Measurements from ENCODE around the gene INSYN2B. TPM values are rescaled to one million over a fixed set of nuclear protein-coding genes. Genes with fewer than 3 reads are reported as not detected.

Gene INSYN2B
- total and polyA plus RNA-seq, 2 experiments from 2014 or later: not detected

DNA sequence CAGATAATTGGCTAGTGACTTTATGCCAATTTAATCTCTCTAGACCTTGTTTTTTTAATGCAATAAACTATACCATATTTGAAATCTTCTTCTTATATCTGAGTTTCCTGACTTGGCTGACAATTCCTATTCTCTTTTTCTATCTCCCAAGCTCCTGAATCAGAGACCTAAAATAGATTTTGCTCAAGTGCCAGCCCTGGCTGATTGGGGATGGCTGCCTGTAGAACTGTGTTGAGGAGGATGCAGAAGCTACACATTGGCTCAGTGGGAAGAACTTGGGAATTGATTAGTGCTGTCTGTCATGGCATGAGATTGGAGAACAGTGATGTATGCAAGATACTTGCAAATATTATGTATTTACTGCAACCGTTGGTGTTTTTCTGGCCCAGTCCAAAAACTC lies 132.8 kb downstream of the INSYN2B start (continued):
- TF ChIP-seq, protein P1, sequence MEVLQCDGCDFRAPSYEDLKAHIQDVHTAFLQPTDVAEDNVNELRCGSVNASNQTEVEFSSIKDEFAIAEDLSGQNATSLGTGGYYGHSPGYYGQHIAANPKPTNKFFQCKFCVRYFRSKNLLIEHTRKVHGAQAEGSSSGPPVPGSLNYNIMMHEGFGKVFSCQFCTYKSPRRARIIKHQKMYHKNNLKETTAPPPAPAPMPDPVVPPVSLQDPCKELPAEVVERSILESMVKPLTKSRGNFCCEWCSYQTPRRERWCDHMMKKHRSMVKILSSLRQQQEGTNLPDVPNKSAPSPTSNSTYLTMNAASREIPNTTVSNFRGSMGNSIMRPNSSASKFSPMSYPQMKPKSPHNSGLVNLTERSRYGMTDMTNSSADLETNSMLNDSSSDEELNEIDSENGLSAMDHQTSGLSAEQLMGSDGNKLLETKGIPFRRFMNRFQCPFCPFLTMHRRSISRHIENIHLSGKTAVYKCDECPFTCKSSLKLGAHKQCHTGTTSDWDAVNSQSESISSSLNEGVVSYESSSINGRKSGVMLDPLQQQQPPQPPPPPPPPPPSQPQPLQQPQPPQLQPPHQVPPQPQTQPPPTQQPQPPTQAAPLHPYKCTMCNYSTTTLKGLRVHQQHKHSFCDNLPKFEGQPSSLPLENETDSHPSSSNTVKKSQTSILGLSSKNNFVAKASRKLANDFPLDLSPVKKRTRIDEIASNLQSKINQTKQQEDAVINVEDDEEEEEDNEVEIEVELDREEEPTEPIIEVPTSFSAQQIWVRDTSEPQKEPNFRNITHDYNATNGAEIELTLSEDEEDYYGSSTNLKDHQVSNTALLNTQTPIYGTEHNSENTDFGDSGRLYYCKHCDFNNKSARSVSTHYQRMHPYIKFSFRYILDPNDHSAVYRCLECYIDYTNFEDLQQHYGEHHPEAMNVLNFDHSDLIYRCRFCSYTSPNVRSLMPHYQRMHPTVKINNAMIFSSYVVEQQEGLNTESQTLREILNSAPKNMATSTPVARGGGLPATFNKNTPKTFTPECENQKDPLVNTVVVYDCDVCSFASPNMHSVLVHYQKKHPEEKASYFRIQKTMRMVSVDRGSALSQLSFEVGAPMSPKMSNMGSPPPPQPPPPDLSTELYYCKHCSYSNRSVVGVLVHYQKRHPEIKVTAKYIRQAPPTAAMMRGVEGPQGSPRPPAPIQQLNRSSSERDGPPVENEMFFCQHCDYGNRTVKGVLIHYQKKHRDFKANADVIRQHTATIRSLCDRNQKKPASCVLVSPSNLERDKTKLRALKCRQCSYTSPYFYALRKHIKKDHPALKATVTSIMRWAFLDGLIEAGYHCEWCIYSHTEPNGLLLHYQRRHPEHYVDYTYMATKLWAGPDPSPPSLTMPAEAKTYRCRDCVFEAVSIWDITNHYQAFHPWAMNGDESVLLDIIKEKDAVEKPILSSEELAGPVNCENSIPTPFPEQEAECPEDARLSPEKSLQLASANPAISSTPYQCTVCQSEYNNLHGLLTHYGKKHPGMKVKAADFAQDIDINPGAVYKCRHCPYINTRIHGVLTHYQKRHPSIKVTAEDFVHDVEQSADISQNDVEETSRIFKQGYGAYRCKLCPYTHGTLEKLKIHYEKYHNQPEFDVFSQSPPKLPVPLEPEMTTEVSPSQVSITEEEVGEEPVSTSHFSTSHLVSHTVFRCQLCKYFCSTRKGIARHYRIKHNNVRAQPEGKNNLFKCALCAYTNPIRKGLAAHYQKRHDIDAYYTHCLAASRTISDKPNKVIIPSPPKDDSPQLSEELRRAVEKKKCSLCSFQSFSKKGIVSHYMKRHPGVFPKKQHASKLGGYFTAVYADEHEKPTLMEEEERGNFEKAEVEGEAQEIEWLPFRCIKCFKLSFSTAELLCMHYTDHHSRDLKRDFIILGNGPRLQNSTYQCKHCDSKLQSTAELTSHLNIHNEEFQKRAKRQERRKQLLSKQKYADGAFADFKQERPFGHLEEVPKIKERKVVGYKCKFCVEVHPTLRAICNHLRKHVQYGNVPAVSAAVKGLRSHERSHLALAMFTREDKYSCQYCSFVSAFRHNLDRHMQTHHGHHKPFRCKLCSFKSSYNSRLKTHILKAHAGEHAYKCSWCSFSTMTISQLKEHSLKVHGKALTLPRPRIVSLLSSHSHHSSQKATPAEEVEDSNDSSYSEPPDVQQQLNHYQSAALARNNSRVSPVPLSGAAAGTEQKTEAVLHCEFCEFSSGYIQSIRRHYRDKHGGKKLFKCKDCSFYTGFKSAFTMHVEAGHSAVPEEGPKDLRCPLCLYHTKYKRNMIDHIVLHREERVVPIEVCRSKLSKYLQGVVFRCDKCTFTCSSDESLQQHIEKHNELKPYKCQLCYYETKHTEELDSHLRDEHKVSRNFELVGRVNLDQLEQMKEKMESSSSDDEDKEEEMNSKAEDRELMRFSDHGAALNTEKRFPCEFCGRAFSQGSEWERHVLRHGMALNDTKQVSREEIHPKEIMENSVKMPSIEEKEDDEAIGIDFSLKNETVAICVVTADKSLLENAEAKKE (CRISPR knock-in tag; IDR thresholded peaks at IDR 0.05): no peak
- no peak for TF ChIP-seq EZH2 (IDR thresholded peaks at IDR 0.05; ENCODE audit: low read depth, unreplicated experiment)
- no peak for TF ChIP-seq ZNF331 (CRISPR knock-in tag; IDR thresholded peaks at IDR 0.05; ENCODE audit: low read depth)
- no peak for TF ChIP-seq ZNF114 (CRISPR knock-in tag; IDR thresholded peaks at IDR 0.05)
- no peak for TF ChIP-seq POLR2AphosphoS5 (IDR thresholded peaks at IDR 0.05; ENCODE audit: low read depth)

DNA sequence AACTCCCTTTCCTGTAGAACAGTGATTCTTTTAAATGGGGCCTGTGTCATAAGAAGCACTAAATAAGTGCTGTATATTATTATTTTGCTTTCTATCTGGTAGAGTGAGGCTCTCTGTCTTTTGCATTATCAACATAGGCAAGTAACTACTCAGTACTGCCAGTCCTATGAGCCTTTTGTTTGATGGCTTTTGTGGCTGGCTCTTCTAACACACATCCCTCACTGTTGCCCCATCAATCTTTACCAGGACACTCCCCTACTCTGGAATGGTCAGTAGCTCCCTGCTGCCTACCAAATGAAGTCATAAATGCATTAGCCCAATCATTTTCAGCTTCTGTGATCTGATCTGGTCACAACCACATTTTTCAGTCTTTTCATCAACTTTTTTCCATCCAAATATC lies 137.6 kb downstream of the INSYN2B start:
- Histone ChIP-seq H2AFZ (no peak overlapping the region), H3K4me2 (no peak overlapping the region), H3K27ac (ENCODE audit: low read depth) (no peak overlapping the region), H3K4me3 (no peak overlapping the region), H4K20me1 (replicated peaks; ENCODE audit: insufficient read depth) (no peaks in the 10 kb centered on the region), H3K9me2 (ENCODE audit: insufficient read depth) (peaks cover 8% of the 10 kb centered on the region; the same call in 1 of the 2 replicates), H3F3A (replicated peaks; ENCODE audit: low read depth) (no peaks in the 10 kb centered on the region), H3K4me1 (ENCODE audit: insufficient read depth) (no peaks in the 10 kb centered on the region), H3K79me2 (replicated peaks; ENCODE audit: insufficient read depth) (no peaks in the 10 kb centered on the region), H3K36me3 (ENCODE audit: insufficient read depth) (no peaks in the 10 kb centered on the region), H3K27me3 (ENCODE audit: insufficient read depth) (no peaks in the 10 kb centered on the region)
- Mint-ChIP-seq H3K36me3 (ENCODE audit: low read depth) (no peaks in the 10 kb centered on the region), H3K9me3 (no peaks in the 10 kb centered on the region; the same call in 2 of the 3 replicates), H3K4me3 (no peak overlapping the region), H3K27me3 (ENCODE audit: insufficient read depth, low read depth, poor library complexity) (no peaks in the 10 kb centered on the region), H3K27ac (no peak overlapping the region), H3K4me1 (no peaks in the 10 kb centered on the region)
- ATAC-seq (no peak), DNase-seq (ENCODE audit: low spot score) (no peak)
- TF ChIP-seq EZH2phosphoT487 (IDR thresholded peaks at IDR 0.05; ENCODE audit: unreplicated experiment) (no peak), STAT1 (IDR thresholded peaks at IDR 0.05; ENCODE audit: unreplicated experiment) (no peak), NANOG (IDR thresholded peaks at IDR 0.05; ENCODE audit: borderline replicate concordance) (no peak), ZNF331 (CRISPR knock-in tag; IDR thresholded peaks at IDR 0.05; ENCODE audit: low read depth) (no peak), EZH2 (IDR thresholded peaks at IDR 0.05; ENCODE audit: low read depth, unreplicated experiment) (no peak)
- TF ChIP-seq, protein P2, sequence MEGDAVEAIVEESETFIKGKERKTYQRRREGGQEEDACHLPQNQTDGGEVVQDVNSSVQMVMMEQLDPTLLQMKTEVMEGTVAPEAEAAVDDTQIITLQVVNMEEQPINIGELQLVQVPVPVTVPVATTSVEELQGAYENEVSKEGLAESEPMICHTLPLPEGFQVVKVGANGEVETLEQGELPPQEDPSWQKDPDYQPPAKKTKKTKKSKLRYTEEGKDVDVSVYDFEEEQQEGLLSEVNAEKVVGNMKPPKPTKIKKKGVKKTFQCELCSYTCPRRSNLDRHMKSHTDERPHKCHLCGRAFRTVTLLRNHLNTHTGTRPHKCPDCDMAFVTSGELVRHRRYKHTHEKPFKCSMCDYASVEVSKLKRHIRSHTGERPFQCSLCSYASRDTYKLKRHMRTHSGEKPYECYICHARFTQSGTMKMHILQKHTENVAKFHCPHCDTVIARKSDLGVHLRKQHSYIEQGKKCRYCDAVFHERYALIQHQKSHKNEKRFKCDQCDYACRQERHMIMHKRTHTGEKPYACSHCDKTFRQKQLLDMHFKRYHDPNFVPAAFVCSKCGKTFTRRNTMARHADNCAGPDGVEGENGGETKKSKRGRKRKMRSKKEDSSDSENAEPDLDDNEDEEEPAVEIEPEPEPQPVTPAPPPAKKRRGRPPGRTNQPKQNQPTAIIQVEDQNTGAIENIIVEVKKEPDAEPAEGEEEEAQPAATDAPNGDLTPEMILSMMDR (conservative IDR thresholded peaks at IDR 0.05; ENCODE audit: low read depth in 2 of 2): no peak
